GM18520 (cell line): ENCODE results near the gene ZNF302.

Source experiments
- ATAC-seq: cut with Tn5 transposase; IDR thresholded peaks from one replicate; pipeline ENCODE4 v1.9.1; 2021; ENCODE audit not compliant: unreplicated experiment

ZNF302 gene

DNA sequence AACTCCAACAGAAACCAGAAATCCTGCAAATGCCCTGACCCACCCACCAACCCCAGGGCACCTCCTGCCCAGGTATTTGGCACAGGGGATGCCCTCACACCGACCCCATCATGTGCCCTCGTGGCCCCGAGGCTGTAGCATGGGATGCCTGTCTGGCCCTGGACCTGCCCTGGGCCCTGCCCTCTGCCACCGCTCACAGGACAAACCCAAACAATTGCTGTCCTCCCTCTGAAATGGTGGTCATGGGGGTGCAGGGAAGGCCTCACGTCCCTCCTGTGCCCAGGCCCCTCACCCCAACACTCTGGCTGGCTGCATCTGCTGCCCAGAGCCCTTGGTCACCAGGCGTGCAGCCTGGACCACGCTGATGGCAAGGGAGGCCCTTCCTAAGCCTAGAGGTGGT, 54.5 kb downstream of the ZNF302 start:
- no peak for ATAC-seq

DNA sequence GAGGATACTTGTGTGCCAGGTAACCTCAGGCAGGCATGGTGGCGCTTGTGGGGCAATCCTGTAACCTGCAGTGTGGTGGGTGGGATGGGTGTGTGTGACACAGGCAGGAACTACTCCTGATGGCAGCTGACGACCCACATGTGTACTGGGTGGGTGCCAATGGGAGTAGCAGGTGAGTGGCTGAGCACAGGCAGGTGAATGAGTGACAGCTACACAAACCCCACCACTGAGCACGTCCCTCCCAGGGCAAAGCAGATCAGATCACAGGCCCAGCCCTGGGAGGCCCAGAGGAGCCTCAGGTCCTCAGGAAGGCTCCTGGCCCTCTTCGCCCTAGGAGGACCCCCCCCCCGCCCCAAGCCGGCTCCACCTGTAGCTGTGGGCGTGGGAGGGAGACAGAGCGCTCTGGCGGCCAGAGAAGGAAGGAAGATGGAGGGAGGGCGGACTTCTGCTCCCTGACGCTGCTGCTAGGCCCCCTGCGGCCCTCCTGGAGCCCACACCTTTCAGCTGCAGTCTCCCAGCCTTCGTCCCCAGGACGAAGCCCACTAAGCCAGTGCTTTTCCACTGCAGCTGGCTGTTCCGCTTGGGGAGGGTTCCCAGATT, 55.2 kb downstream of the ZNF302 start:
- no peak for ATAC-seq

GRCh38 chr19:34733266-34733745, 55.8 kb downstream of the ZNF302 start:
- ATAC-seq: no peak

GRCh38 chr19:34733746-34734536, 56.5 kb downstream of the ZNF302 start, which contains the start of gene ZNF181:
Gene ZNF181 (plus strand): TSS chr19:34734243. CDS start chr19:34735038, 795 bp downstream.
- ATAC-seq: peak; percentile 62

DNA sequence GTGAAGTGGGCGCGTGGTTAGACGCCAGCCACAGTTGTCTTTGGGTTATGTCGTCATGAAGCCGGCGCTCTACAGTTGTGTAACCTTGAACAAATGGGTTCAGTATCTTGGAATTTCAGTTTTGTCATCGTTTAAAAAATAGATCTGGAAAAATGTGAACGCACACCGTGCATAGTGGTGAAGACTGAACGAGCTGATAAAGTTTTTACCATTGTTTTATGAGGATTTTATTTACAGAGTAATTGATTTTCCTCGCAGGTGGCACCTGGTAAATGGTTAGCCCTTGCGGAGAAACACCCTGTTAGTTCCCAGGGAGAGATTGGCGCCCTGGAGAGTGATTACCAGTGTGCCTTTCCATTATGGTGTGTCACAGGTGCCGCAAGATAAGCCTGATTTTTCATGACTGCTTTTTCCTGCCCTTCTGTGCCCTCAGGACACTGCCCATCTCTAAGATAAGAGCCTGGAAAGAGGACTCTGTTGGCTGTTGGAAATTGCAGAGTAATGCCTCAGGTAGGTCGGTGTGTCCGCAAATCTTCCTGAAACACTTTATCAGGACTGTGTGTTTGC, 57.1 kb downstream of the ZNF302 start:
- ATAC-seq: no peak
